Stomach (tissue), 9 donors: ENCODE measurements around the gene MRPS17. TPM values are rescaled to one million over a fixed set of nuclear protein-coding genes. Genes with fewer than 3 reads are reported as not detected.

ENCODE experiments used
- DNase-seq, 2 donors: peaks; one replicate each; pipeline versions ENCODE4 v3.0.0 to v3.0.0-alpha.2; 2013 to 2019
- H3K27ac ChIP-seq, 5 donors: fragments of 200-600 bp in 4 of 5; sonication (generic) in 4 of 5; one replicate each; pipeline ENCODE4 v1.5.1; 2013 to 2019; ENCODE audit warnings: mild to moderate bottlenecking in 1 of 5, moderate library complexity in 1 of 5
- H3K27me3 ChIP-seq, 3 donors: fragments of 200-600 bp; sonication (generic); one replicate each; pipeline ENCODE4 v1.5.1; 2017 to 2019; ENCODE audit warnings: mixed run types in 1 of 3
- H3K36me3 ChIP-seq, 4 donors: fragments of 200-600 bp; sonication (generic); 1 replicate in 3 of 4; 2 replicates in 1 of 4; pipeline ENCODE4 v1.5.1; 2016 to 2019
- H3K4me1 ChIP-seq, 4 donors: fragments of 200-600 bp; sonication (generic); one replicate each; pipeline ENCODE4 v1.5.1; 2016 to 2019
- H3K4me3 ChIP-seq, 4 donors: fragments of 200-600 bp; sonication (generic) in 3 of 4; one replicate each; pipeline ENCODE4 v1.5.1; 2016 to 2019; ENCODE audit warnings: mild to moderate bottlenecking in 1 of 4
- H3K9me3 ChIP-seq, 4 donors: fragments of 200-600 bp; sonication (generic); one replicate each; pipeline ENCODE4 v1.5.1; 2016 to 2019
- CTCF ChIP-seq, 7 experiments: fragments of 450-650 bp in 4 of 7; fragments of 200-600 bp in 3 of 7; sonication (generic) in 3 of 7; IDR thresholded peaks; one replicate each; pipeline ENCODE4 v1.5.1; 2016 to 2019; ENCODE audit warnings: antibody characterized with exemption in 7 of 7, control low read depth in 2 of 7, mild to moderate bottlenecking in 1 of 7
- EP300 ChIP-seq: sonication (generic); formaldehyde crosslinking; IDR thresholded peaks from one replicate; pipeline ENCODE4 v1.6.1; 2017; ENCODE audit warnings: antibody characterized with exemption
- POLR2A ChIP-seq, 4 donors: fragments of 450-650 bp; IDR thresholded peaks; one replicate each; pipeline ENCODE4 v1.6.1; 2016; ENCODE audit warnings: antibody characterized with exemption in 4 of 4, control low read depth in 2 of 4, mild to moderate bottlenecking in 1 of 4, moderate library complexity in 1 of 4
- POLR2AphosphoS5 ChIP-seq, 3 donors: sonication (generic); formaldehyde crosslinking; IDR thresholded peaks; one replicate each; pipeline ENCODE4 v1.6.1; 2016; ENCODE audit warnings: antibody characterized with exemption in 3 of 3
- WGBS, 5 donors: extraction: QIAGEN DNeasy Blood & Tissue Kit in 3 of 5; methylation state at CpG; one replicate each; pipeline versions ENCODE4 v1.1.5 to v1.1.7; 2013 to 2018; 5-methylcytosine and 5-hydroxymethylcytosine counted together
- intact Hi-C: fragments of 100-400 bp; cut with DNase I; formaldehyde crosslinking; loops from one replicate; pipeline ENCODE4 v1.15.1; 2023; ENCODE audit warnings: low total_unique reads
- polyA plus RNA-seq, 3 donors: library from polyadenylated mRNA; stranded (reverse); fragments of 200-250 nt; gene quantifications; one replicate each; pipeline ENCODE4 v1.2.3, GENCODE V29; 2013
- total RNA-seq, 5 donors: library from RNA; depleted of rRNA; stranded (reverse); fragments of >200 nt; gene quantifications; one replicate each; pipeline versions ENCODE4 v1.1.0 to v1.2.3, GENCODE V29; 2014 to 2016
- donor health status: healthy with polysubstance abuse.
- donor health status: Bipolar disorder and iron deficiency.
- donor health status: healthy.

The MRPS17 gene
- total and polyA plus RNA-seq, 8 donors, result 1.0 to 15.0 (median 10.6) TPM; not detected in 2

- intact Hi-C loops, result no loop called here
- no peak for DNase-seq
- no peak overlapping the region for H3K27ac ChIP-seq
- no peak overlapping the region for H3K4me3 ChIP-seq
- peaks cover 17 to 65% (median 41%) of the 10 kb centered on the region in 4 donors for H3K4me1 ChIP-seq
- 79 to 92% (median 82%) methylated on average over 6 of the region's 6 CpGs for WGBS, 5 donors
- peaks cover 0 to 26% (median 17%) of the 10 kb centered on the region in 4 donors for H3K36me3 ChIP-seq
- TF ChIP-seq CTCF (IDR thresholded peaks at IDR 0.05) (no peak), EP300 (no peak), POLR2A (IDR thresholded peaks at IDR 0.05) (no peak), POLR2AphosphoS5 (IDR thresholded peaks at IDR 0.05) (no peak)
- H3K27me3 ChIP-seq, result no peaks in the 10 kb centered on the region
- H3K9me3 ChIP-seq, result no peaks in the 10 kb centered on the region
Observed at GRCh38 chr7:55966851-55967250, 15.2 kb downstream of the MRPS17 start.

GRCh38 chr7:55969391-55969790 lies 17.7 kb downstream of the MRPS17 start:
- 83 to 95% (median 93%) methylated on average over 11 of the region's 11 CpGs for WGBS, 5 donors

GRCh38 chr7:55970561-55970960 lies 18.9 kb downstream of the MRPS17 start:
- Histone ChIP-seq H3K9me3 (no peaks in the 10 kb centered on the region), H3K27ac (peak overlapping the region in 1 of 5 donors; percentile 10), H3K4me1 (peaks cover 9 to 50% (median 27%) of the 10 kb centered on the region in 4 donors), H3K4me3 (no peak overlapping the region), H3K27me3 (no peaks in the 10 kb centered on the region), H3K36me3 (peaks cover 0 to 26% (median 17%) of the 10 kb centered on the region in 4 donors)
- DNase-seq, result no peak
- WGBS, 5 donors, result 88 to 96% (median 93%) methylated on average over 7 of the region's 7 CpGs
- intact Hi-C loops, result no loop called here
- TF ChIP-seq EP300 (no peak), CTCF (IDR thresholded peaks at IDR 0.05) (no peak), POLR2A (IDR thresholded peaks at IDR 0.05) (no peak)

More at GRCh38 chr7:55969391-55969790, 17.7 kb downstream of the MRPS17 start:
- no peak overlapping the region for H3K4me3 ChIP-seq
- H3K27me3 ChIP-seq, result no peaks in the 10 kb centered on the region
- no peak overlapping the region for H3K27ac ChIP-seq
- no peaks in the 10 kb centered on the region for H3K9me3 ChIP-seq
- intact Hi-C loops, result no loop called here
- peaks cover 9 to 58% (median 33%) of the 10 kb centered on the region in 4 donors for H3K4me1 ChIP-seq
- no peak for DNase-seq
- TF ChIP-seq POLR2AphosphoS5 (IDR thresholded peaks at IDR 0.05) (no peak), POLR2A (IDR thresholded peaks at IDR 0.05) (no peak), CTCF (IDR thresholded peaks at IDR 0.05) (no peak), EP300 (no peak)
- H3K36me3 ChIP-seq, result peaks cover 0 to 26% (median 17%) of the 10 kb centered on the region in 4 donors

GRCh38 chr7:55970978-55971377 lies 19.3 kb downstream of the MRPS17 start:
- no peaks in the 10 kb centered on the region for H3K27me3 ChIP-seq
- peaks cover 0 to 26% (median 17%) of the 10 kb centered on the region in 4 donors for H3K36me3 ChIP-seq
- TF ChIP-seq EP300 (no peak), CTCF (IDR thresholded peaks at IDR 0.05) (no peak), POLR2A (IDR thresholded peaks at IDR 0.05) (no peak), POLR2AphosphoS5 (IDR thresholded peaks at IDR 0.05) (no peak)
- H3K9me3 ChIP-seq, result no peaks in the 10 kb centered on the region
- H3K4me1 ChIP-seq, result peaks cover 9 to 46% (median 23%) of the 10 kb centered on the region in 4 donors
- WGBS, 5 donors, result 24 to 63% (median 48%) methylated on average over 8 of the region's 8 CpGs
- intact Hi-C loops, result no loop called here
- no peak overlapping the region for H3K4me3 ChIP-seq
- H3K27ac ChIP-seq, result peak overlapping the region in 1 of 5 donors; percentile 10
- no peak for DNase-seq
